Muscle of back (tissue), 11 donors: ENCODE data around the gene COL20A1. TPM values are rescaled to one million over a fixed set of nuclear protein-coding genes. Genes with fewer than 3 reads are reported as not detected.

Experiments
- DNase-seq, 3 donors: peaks; one replicate each; pipeline versions ENCODE4 v3.0.0 to v3.0.0-alpha.2; 2013
- polyA plus RNA-seq, 10 donors: library from polyadenylated mRNA; unstranded; fragments of 120-200 nt; gene quantifications; one replicate each; pipeline ENCODE4 v1.2.1, GENCODE V29; 2013; ENCODE audit not compliant: insufficient read length in 10 of 10

Gene COL20A1
- polyA plus RNA-seq, 10 donors, result 4.2 to 17.0 (median 8.0) TPM

DNA sequence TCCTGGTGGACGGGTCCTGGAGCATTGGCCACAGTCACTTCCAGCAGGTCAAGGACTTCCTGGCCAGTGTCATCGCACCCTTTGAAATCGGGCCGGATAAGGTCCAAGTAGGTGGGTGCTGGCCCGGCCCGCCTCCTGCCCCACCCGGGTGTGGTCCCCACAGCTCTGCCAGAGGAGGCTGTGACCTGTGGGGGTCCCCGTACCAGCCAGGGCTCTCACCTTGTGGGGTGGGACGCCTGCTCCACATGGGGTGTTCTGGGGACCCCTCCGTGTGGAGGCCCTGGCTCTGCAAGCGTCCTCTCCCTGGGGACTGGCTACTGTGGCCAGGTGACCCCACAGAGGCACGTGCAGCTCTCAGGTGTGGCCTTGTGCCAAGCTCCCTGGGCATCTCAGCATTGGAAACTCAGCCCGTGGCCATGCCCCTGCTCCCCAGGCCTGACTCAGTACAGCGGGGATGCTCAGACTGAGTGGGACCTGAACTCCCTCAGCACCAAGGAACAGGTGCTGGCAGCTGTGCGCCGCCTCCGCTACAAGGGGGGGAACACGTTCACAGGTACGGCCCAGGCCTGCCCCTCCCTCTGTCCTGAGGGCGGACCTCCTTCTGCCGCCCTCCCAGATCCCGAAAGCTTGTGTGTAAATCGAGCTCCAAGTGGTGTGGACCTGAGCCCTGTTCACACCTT is 14.7 kb downstream of the COL20A1 start:
- DNase-seq, result no peak

- no peak for DNase-seq
Observed at GRCh38 chr20:63308218-63308911, 15.4 kb downstream of the COL20A1 start.

DNA sequence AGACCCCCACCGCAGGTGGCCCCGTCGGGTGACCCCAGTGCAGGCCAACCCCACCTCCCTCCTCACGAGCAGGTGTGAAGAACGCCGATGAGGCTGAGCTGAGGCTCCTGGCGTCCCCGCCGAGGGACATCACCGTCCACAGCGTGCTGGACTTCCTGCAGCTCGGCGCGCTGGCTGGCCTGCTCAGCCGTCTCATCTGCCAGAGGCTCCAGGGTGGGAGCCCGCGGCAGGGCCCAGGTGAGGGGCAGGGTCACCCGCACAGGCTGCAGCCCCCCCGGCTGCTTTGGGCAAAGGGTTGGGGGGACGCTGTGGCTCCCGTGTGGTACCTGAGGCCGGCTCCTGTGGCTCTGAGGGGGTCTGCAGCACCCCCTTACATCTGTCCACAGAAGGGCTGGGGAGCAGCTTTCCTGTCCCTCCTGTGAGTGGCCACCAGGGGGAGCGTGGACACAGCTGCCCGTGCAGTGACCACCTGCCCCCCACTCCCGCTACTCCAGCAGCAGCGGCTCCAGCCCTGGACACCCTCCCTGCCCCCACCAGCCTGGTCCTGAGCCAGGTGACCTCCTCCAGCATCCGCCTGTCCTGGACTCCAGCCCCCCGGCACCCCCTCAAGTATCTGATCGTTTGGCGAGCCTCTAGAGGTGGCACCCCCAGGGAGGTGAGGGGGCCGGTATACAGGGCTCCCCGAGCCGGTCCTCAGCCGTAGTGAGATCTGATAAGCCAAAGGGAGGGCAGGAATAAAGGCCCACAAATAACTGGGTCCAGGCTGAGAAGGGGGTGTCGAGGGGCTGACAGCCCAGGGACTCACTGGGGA is 16.5 kb downstream of the COL20A1 start:
- peak in 2 of 3 donors; percentile 58 to 79 for DNase-seq

- DNase-seq, result no peak
Observed at GRCh38 chr20:63310265-63310991, 17.4 kb downstream of the COL20A1 start.

GRCh38 chr20:63311186-63311832 is 18.3 kb downstream of the COL20A1 start:
- DNase-seq, result no peak

GRCh38 chr20:63311833-63312243 is 18.9 kb downstream of the COL20A1 start:
- DNase-seq, result no peak

- no peak for DNase-seq
Observed at GRCh38 chr20:63312273-63312672, 19.3 kb downstream of the COL20A1 start.

GRCh38 chr20:63312690-63313348 is 19.8 kb downstream of the COL20A1 start:
- DNase-seq, result peak; percentile 43 to 81 (median 60)

DNA sequence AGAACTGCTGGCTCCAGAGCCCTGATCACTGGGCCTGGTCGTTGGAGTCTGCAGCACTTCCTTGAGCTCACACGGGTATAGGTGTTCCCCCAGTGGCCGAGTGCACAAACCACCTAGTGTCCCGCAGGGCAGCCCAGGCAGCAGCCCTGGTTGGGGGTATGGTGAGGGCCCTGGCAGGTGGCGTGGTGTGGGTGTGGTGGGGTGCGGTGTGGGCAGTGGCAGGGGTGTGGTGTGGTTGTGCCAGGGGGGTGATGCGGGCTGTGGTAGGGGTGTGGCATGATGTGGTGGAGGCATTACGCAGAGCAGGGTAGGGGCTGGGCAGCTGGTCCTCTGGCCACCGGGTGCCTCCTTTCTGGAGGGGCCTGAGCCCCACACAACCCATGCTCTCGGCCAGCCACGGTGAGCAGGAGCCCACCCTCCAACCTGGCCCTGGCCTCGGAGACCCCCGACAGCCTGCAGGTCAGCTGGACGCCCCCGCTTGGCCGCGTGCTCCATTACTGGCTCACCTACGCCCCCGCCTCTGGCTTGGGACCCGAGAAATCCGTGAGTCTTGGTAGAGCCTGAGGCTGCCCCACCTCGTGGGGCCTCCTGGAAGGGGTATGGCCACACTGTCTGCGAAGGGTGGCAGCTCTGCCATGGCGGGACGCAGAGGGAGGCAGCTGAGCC is 20.5 kb downstream of the COL20A1 start:
- no peak for DNase-seq

DNA sequence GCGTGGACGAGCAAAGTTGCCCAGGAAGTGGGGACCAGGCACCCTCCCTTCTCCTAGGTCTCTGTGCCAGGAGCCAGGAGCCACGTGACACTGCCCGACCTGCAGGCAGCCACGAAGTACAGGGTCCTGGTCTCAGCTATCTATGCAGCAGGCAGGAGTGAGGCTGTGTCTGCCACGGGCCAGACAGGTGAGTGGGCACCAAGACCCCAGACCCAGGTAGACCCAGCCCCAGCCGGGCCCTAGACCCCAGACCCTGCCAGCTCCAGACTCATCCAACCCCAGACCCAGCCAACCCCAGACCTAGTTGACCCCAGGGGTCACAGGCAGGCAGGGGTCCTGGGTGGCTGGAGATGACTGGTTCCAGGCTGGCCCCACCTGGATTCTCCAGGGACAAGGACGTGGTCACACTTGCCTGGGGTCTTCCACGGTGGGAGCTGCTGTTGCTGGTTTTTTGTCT is 21.1 kb downstream of the COL20A1 start:
- no peak for DNase-seq

- DNase-seq, result no peak
Observed at GRCh38 chr20:63314566-63315239, 21.7 kb downstream of the COL20A1 start.

DNA sequence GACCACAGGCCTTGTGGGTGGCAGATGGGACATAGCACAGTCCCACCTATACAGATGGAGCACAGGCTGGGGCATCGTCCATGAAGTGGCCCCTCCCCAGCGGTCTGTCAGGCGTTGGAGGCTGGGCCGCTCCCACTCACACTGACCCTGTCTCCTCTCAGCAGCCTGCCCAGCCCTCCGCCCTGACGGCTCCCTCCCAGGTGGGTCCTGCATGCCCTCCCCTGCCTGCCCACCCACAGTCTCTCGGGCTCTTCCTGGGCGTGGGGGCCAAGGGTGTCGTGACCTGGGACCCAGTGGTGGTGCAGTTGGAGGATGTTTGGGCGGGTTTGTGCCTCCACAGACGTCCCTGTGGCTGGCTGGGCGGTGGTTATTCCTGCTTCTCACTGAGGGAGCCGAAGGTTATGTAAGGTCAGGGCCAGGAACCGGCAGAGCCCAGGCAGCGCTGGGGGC is 22.3 kb downstream of the COL20A1 start:
- no peak for DNase-seq

GRCh38 chr20:63315731-63316491 is 22.9 kb downstream of the COL20A1 start:
- DNase-seq, result no peak

DNA sequence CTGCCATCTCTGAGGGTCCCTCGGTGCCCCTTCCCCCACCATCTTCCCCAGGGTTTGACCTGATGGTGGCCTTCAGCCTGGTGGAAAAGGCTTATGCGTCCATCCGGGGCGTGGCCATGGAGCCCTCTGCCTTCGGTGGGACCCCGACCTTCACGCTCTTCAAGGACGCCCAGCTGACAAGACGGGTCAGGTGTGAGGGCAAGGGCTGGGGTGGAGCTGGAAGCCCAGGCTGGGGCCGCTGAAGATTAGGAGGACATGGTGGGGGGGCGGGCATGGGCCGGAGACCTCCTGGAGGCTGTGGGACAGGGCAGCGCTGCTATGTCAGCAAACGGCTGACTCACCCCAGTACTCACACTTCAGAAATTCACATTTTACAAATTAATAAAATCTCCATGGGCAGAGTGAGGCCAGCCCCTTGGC is 23.5 kb downstream of the COL20A1 start:
- no peak for DNase-seq

- no peak for DNase-seq
Observed at GRCh38 chr20:63317061-63317460, 24.1 kb downstream of the COL20A1 start.

GRCh38 chr20:63317601-63318291 is 24.8 kb downstream of the COL20A1 start:
- no peak for DNase-seq

DNA sequence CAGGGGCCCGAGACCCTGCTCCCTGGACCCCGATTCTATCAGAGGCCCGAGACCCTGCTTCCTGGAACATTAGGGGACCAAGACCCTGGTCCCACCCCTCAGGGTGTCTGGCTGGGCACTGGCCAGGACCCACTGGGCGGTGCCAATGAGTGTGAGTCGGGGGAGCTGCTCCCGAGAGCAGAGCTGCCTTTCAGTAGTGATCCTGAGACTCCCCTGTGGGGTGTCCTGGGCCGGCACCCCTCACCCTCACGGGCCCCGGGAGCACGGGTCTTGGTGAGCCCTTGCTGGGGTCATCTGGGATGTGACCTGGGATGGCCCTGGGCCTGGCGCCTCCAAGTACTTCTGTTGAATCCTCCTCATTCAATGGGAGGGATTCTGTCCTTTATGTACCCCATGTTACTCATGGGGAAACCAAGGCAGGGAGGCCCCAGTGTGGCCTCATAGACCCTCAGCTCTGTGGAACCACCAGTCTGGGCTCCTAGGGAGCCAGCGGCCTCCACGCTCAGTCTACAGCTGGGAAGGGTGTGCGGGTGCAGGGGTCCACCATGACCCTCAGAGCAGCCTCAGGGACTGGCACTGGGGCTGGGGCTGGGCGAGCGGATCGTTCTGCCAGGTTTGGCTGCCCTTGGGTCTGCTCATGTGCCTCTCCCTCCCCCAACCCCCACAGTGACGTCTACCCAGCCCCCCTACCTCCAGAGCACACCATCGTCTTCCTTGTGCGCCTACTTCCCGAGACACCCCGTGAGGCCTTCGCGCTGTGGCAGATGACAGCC is 25.6 kb downstream of the COL20A1 start:
- DNase-seq, result no peak
